Activated naive CD8-positive, alpha-beta T cell treated with anti-CD3 and anti-CD28 coated beads, Interleukin-2, amount 50 U/mL, for 16 hours (primary cell): Measurements from ENCODE around the gene PLIN3.
A peak's percentile ranks its signal among the peaks of the same experiment; 100 is the strongest.
"Not testable (repeated sequence)": the region's sequence is repeated elsewhere in the genome, so short reads cannot be mapped to it uniquely, and the experiment has no call there.

ENCODE experiments used
- DNase-seq: peaks from one replicate; pipeline ENCODE4 v3.0.0-alpha.2; 2020; ENCODE audit warnings: low read depth, low spot score

Gene PLIN3

GRCh38 chr19:4867534-4868285, at the start of gene PLIN3:
Gene PLIN3, minus strand, starts transcription at chr19:4867667. Its CDS starts 6,273 bp downstream, at chr19:4861394.
- DNase-seq: peak; percentile 71

DNA sequence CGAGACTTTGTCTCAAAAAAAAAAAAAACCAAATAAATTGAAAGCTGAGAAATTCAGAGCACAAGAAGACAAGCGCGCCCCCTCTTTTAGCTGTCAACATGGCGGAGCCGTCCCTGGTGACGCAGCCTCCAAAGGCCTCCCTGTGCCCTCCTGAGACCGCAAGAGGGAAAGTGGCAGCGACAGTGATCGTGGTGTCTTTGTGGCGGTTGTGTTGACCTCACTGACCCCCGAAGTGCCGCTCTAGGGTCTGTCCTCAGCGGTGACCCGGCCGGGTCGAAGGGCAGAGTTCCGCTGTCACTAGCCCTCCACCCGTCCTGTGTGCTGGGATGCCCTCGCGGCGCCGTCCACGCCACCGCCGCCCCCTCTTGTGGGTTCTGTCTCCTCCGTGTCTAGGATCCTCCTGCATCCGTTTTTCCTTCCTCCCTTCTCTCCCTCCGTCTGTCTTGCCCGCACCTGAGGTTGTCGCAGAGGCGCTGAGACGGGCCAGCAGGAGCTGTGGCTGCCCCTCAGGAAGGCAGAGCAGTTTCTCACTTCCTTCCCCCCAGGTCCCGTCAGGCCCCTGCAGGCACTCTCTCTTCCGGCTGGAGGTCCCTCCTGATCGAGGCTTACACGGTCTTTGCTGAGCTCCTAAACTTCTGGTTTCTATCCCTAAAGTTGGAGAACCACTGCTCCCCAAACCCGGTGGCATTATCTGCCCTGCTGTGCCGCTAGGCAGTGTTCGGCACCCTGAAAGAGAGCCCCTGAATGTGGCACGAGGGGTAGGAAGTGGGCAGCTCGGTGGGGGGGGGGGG, 49.0 kb upstream of the PLIN3 start:
- DNase-seq: no peak

GRCh38 chr19:4914736-4915501, 47.5 kb upstream of the PLIN3 start:
- DNase-seq: peak; percentile 42

DNA sequence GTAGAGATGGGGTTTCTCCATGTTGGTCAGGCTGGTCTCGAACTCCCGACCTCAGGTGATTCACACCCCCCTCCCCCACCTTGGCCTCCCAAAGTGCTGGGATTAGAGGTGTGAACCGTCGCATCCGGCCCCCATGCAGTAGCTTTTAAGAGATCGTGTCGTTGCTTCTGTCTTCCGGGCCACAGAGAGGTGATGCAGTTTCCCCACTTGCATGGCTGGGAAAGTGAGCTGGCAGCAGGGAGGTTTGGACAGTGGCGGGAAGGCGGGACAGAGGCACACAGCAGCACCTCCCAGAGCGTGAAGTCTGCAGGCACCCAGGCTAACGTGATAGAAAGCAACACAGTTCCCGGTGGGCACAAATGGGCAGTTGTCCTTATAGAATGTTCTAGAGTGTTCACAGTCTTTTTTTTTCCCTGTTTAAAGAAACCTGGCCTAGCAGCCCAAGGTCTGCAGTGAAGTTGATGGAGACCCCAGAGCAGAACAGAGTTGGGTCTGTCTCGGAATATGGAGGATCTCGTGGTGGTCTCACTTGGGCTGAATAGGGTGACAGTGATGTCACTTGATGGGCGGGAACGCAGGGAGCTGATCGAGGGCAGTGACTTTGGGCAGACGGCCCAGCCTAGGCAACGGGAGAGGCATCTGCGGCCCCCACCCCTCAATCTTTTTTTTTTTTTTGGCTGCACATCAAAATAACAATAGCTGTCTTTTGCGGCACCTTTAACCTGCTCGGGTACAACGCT, 46.7 kb upstream of the PLIN3 start:
- no peak for DNase-seq

DNA sequence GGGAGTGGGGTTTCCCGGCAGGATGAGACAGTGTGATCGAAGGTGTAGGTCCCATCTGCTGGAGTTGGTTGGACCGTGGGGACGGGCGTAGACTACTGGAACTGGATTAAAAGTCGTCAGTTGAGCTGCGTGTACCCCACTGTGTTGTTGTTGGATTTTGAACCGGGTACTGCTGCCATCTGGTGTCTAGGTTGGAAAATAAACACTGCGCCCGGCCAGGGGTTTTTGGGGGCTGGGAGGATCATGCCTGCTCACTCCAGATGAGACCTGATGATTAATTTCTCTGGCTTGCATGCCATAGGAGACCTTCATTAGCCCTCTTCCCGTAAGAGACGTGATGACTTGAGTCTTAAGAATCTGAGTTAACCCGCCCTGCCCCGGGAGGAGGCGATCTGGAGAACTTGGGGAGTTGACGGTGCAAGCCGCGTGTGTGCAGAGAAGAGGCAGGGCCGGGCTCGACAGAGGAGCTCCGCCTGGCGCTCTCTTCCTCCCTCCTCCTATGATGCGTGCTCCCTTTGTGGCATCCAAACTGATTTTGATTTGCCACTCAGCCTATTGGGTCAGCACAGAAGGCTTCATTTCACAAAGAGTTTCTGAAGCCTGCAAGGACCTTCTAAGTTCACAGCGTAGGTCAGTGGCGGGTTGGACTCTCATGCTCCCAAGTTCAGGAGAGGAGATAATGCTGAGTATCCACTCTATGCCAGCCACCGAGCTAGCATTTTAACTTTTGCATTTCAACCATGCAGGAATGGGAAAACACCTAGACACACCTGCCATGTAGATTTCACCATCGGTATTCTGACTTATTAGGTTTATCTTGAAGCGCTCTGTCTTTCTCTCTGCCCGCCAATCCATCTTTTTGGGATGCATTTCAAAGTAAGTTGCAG, 44.6 kb upstream of the PLIN3 start:
- peak; percentile 41 for DNase-seq

- DNase-seq: no peak
Measured at GRCh38 chr19:4911314-4911713, 43.8 kb upstream of the PLIN3 start.

DNA sequence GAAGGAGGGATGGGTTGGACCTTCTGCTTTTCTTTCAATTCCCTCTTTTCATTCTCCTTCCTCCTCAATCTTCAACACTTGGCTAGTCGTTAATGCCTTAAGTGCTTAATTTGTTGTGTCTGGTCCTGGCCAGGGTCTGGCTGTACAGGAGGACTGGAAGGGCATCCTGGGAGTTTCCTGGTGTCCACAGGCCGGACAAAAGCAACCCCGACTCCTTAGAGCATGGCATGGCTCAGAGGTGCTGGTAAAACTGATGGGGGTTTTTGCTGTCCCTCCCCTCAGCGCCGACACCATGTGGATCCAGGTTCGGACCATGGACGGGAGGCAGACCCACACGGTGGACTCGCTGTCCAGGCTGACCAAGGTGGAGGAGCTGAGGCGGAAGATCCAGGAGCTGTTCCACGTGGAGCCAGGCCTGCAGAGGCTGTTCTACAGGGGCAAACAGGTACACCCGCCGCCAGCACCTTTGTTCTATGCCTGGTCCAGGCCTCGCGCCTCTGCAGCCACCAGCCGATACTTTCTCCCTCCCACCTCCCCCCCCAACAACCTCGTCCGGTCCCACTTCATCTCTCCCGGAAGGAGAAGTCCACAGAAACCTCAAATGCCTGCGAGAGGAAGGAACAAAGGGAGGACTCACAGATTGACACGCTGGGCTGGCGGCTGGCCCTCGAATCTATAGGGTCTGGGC, 43.3 kb upstream of the PLIN3 start:
- no peak for DNase-seq

DNA sequence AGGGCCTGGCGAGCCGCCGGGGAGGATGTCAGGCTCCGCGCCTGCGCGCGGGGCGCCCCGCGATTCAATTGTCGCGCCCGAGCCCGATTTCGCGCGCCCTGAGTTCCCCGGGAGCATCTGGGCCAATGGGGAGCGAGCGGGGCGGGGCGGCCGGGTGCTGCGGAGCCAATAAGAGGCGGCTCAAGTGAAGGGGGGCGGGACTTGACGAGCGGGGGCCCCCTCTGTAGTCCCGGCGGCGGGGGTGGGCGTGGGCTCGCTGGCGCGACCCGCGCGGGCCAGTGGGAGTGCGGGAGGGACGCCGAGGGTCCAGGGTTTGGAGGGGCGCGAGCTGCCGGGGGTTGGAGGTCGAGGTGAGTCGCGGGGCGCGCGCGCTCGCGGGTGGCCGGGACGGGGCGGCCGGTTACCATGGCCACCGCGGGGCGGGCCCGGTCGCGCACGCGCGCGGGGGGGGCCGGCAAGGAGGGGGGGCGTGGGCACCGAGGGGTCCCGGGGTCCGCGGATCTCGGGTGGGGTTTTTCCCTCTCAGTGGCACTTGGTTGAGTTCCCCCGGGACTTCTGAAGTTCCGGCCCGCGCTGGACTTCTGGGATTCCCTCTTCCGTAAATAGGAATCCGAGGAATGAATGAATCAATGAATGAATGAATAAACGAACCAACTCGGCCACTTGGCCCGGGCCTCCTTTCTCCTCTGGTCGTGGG, 42.6 kb upstream of the PLIN3 start:
- DNase-seq: peak; percentile 91

- peak; percentile 39 for DNase-seq
Measured at GRCh38 chr19:4909156-4909896, 41.9 kb upstream of the PLIN3 start, which contains the start of gene UHRF1. Gene UHRF1, plus strand, starts transcription at chr19:4909501. Its CDS starts 1,385 bp downstream, at chr19:4910886.

GRCh38 chr19:4908781-4909155, 41.3 kb upstream of the PLIN3 start:
- no peak for DNase-seq

GRCh38 chr19:4908360-4908759, 40.9 kb upstream of the PLIN3 start:
- no peak for DNase-seq

GRCh38 chr19:4906963-4907362, 39.5 kb upstream of the PLIN3 start:
- no peak for DNase-seq

- DNase-seq: no peak
Measured at GRCh38 chr19:4904481-4904880, 37.0 kb upstream of the PLIN3 start.

DNA sequence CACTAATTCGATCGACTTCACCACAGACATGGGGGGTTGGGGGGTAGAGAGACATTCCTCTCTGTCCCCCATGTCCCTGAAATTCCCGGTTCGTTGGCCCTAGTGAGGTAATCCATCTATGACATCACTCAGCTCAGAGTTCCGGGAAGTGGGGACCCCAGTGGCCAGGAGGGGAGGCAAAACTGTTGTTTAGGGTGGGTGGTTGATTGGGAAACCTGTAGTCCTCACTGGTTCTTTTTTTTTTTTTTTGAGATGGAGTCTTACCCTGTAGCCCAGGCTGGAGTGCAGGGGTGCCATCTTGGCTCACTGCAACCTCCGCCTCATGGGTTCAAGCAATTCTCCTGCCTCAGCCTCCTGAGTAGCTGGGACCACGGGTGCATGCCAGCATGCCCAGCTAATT, 35.3 kb upstream of the PLIN3 start, which contains the start of gene ARRDC5:
Gene ARRDC5, minus strand, starts transcription at position 101 of the 400 bp plus-strand sequence. Its CDS starts 71 bp downstream, at position 30.
- no peak for DNase-seq

GRCh38 chr19:4900879-4901278, 33.4 kb upstream of the PLIN3 start:
- not testable (repeated sequence) for DNase-seq

DNA sequence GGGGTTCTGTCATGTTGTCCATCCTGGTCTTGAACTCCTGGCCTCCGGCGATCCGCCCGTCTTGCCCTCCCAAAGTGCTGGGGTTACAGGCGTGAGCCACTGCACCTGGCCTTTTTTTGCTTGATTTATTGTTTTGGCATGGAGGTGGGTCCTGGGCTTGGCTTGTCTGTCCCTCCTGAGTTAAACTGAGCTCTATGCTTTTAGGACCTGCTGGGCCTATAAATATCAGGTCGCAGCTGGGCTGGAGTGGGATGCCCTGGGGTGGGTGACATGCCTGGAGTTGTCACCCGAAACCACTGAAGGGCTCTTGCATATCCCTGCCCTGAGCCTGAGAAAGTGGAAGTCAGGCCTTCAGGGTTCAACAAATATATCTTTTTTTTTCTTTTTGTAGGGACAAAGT, 29.7 kb upstream of the PLIN3 start:
- DNase-seq: no peak

DNA sequence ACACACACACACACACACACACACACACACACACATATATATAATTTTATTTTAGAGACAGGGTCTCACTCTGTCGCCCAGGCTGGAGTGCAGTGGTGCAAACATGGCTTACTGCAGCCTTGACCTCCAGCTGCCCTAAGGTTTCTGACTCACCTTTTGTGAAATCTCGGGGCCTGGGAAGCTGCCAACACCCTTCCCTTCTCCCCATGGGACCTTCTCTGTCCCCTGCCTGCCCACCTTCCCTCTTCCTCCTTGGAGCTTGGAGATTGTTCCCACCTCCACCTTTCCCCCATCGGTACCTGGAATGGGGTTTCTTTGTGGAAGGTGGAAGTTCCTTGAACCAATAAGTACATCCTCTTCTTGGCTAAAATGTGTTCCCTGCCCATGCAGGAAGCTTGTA, 28.9 kb upstream of the PLIN3 start:
- DNase-seq: no peak

DNA sequence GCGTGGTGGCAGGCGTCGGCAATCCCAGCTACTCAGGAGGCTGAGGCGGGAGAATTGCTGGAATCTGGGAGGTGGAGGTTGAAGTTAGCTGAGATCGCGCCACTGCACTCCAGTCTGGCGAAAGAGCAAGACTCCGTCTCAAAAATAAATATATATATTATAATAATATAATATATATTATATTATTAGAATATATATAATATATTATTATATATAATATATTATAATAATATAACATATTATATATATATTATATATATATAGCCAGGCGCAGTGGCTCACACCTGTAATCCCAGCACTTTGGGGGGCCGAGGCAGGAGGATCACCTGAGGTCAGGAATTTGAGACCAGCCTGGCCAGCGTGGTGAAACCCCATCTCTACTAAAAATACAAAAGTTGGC, 25.5 kb upstream of the PLIN3 start:
- DNase-seq: not testable (repeated sequence)
